GM12878 (cell line): ENCODE results near the gene DACH1. TPM values are rescaled to one million over a fixed set of nuclear protein-coding genes. Genes with fewer than 3 reads are reported as not detected.

Source experiments
- ATAC-seq: fragments of 200-7000 bp; cut with Tn5 transposase; 3 replicates; pipeline ENCODE4 v1.9.1; 2020; ENCODE audit warnings: mild to moderate bottlenecking, moderate library complexity
- BruUV-seq: library from RNA; stranded (reverse); fragments of 400-500 nt; replicated peaks from 2 replicates; lab custom pipeline; 2021; lab: Mats Ljungman, UMichigan
- CTCF ChIA-PET: fragments of 300-600 bp; sonication (Branson Sonifier 250); formaldehyde crosslinking; extraction: SDS; loops from one replicate; lab custom pipeline; 2021; ENCODE audit warnings: inconsistent platforms; lab: Yijun Ruan, JAX
- POLR2A ChIA-PET: fragments of 350-600 bp; formaldehyde crosslinking; extraction: SDS; loops from one replicate; lab custom pipeline; 2021; ENCODE audit warnings: inconsistent platforms; lab: Charles Lee
- RAD21 ChIA-PET: fragments of 300-600 bp; sonication (Branson Sonifier 250); formaldehyde crosslinking; loops from one replicate; lab custom pipeline; 2023; ENCODE audit warnings: antibody characterized with exemption; ENCODE audit not compliant: unreplicated experiment; lab: Charles Lee
- SMC1A ChIA-PET: fragments of 300-600 bp; sonication (Branson Sonifier 250); formaldehyde crosslinking; loops from one replicate; lab custom pipeline; 2023; ENCODE audit not compliant: unreplicated experiment, uncharacterized antibody; lab: Charles Lee
- DNase-seq: peaks from one replicate; pipeline ENCODE4 v3.0.0-alpha.2; 2011; ENCODE audit warnings: low read depth, low spot score
- FAIRE-seq: peaks from 3 replicates; lab custom pipeline; 2011; peaks lifted over from hg19 to GRCh38; lab: Jason Lieb, UNC
- H2AFZ ChIP-seq: 2 replicates; pipeline ENCODE4 v1.6.0; 2011; ENCODE audit warnings: low read depth, low read length, control low read depth; ENCODE audit not compliant: control insufficient read depth
- H3K27ac ChIP-seq: 2 replicates; pipeline ENCODE4 v1.5.1; 2011; ENCODE audit warnings: control low read depth; ENCODE audit not compliant: control insufficient read depth, insufficient read depth
- H3K27me3 ChIP-seq, 2 experiments: replicated peaks in 1 of 2; 2 replicates each; pipeline versions ENCODE4 v1.6.0 to v1.6.1; 2011; ENCODE audit warnings: low read length in 1 of 2; ENCODE audit not compliant: control insufficient read depth in 2 of 2, insufficient read depth in 2 of 2
- H3K36me3 ChIP-seq, 2 experiments: 2 replicates each; pipeline ENCODE4 v1.5.1; 2011; ENCODE audit warnings: low read length in 1 of 2; ENCODE audit not compliant: control insufficient read depth in 2 of 2, insufficient read depth in 2 of 2
- H3K4me1 ChIP-seq: 2 replicates; pipeline ENCODE4 v1.6.1; 2011; ENCODE audit warnings: mild to moderate bottlenecking, low read length, moderate library complexity, mixed read lengths; ENCODE audit not compliant: control insufficient read depth, insufficient read depth
- H3K4me2 ChIP-seq: 2 replicates; pipeline ENCODE4 v1.6.0; 2011; ENCODE audit warnings: control low read depth; ENCODE audit not compliant: control insufficient read depth, insufficient read depth
- H3K4me3 ChIP-seq: fragments of 200-600 bp; sonication (generic); 2 replicates; pipeline ENCODE4 v1.5.1; 2016
- H3K79me2 ChIP-seq: 2 replicates; pipeline ENCODE4 v1.6.0; 2011; ENCODE audit warnings: low read length; ENCODE audit not compliant: control insufficient read depth, insufficient read depth
- H3K9ac ChIP-seq: 2 replicates; pipeline ENCODE4 v1.8.0; 2011; ENCODE audit warnings: low read length, control low read depth, mixed read lengths; ENCODE audit not compliant: control insufficient read depth, insufficient read depth
- H3K9me3 ChIP-seq: replicated peaks from 3 replicates; pipeline ENCODE4 v1.5.1; 2011; ENCODE audit warnings: mild to moderate bottlenecking, low read length; ENCODE audit not compliant: control insufficient read depth, insufficient read depth
- H4K20me1 ChIP-seq: 2 replicates; pipeline ENCODE4 v1.6.0; 2011; ENCODE audit not compliant: control insufficient read depth, insufficient read depth
- BCL11A ChIP-seq: IDR thresholded peaks from 2 replicates; pipeline ENCODE4 v1.6.1; 2011; ENCODE audit warnings: low read depth, low read length
- CBX3 ChIP-seq: fragments of 200-600 bp; sonication (generic); IDR thresholded peaks from 2 replicates; pipeline ENCODE4 v1.6.1; 2016; ENCODE audit warnings: low read depth, borderline replicate concordance
- CHD1 ChIP-seq: IDR thresholded peaks from 2 replicates; pipeline ENCODE4 v1.6.1; 2012; ENCODE audit warnings: low read depth, low read length, improper control_type of control experiment
- DPF2 ChIP-seq: fragments of 450-650 bp; IDR thresholded peaks from 2 replicates; pipeline ENCODE4 v1.6.1; 2017; ENCODE audit warnings: mild to moderate bottlenecking
- EED ChIP-seq: sonication (generic); IDR thresholded peaks from 2 replicates; pipeline ENCODE4 v1.6.1; 2016; ENCODE audit warnings: antibody characterized with exemption, low read depth
- EGR1 ChIP-seq, 2 experiments: IDR thresholded peaks; 1 replicate in 1 of 2; 2 replicates in 1 of 2; pipeline ENCODE4 v1.6.1; 2011 to 2012; ENCODE audit warnings: low read depth in 2 of 2, low read length in 2 of 2, borderline replicate concordance in 1 of 2, mild to moderate bottlenecking in 1 of 2, moderate library complexity in 1 of 2
- GATAD2B ChIP-seq: fragments of 450-650 bp; conservative IDR thresholded peaks from 2 replicates; pipeline ENCODE4 v1.6.1; 2017; ENCODE audit warnings: low read depth, mild to moderate bottlenecking, moderate library complexity
- IKZF2 ChIP-seq, 2 experiments: fragments of 450-650 bp; IDR thresholded peaks; 2 replicates each; pipeline ENCODE4 v1.6.1; 2017; ENCODE audit warnings: mild to moderate bottlenecking in 2 of 2, moderate library complexity in 2 of 2
- MEF2A ChIP-seq: IDR thresholded peaks from 2 replicates; pipeline ENCODE4 v1.6.1; 2011; ENCODE audit warnings: low read depth, mild to moderate bottlenecking, low read length, moderate library complexity; ENCODE audit not compliant: insufficient read depth
- MEF2B ChIP-seq: fragments of 450-650 bp; IDR thresholded peaks from 2 replicates; pipeline ENCODE4 v1.6.1; 2018; ENCODE audit warnings: mild to moderate bottlenecking, moderate library complexity; ENCODE audit not compliant: partially characterized antibody, poor library complexity, severe bottlenecking
- NFXL1 ChIP-seq: fragments of 450-650 bp; IDR thresholded peaks from 2 replicates; pipeline ENCODE4 v1.6.1; 2017; ENCODE audit warnings: antibody characterized with exemption, mild to moderate bottlenecking, borderline replicate concordance
- POLR2A ChIP-seq: IDR thresholded peaks from 2 replicates; pipeline ENCODE4 v1.6.1; 2011; ENCODE audit warnings: low read depth, mild to moderate bottlenecking, low read length
- RAD21 ChIP-seq: IDR thresholded peaks from 2 replicates; pipeline ENCODE4 v1.6.1; 2011; ENCODE audit warnings: mild to moderate bottlenecking, low read depth, low read length, moderate library complexity; ENCODE audit not compliant: insufficient read depth
- RFX5 ChIP-seq: IDR thresholded peaks from 2 replicates; pipeline ENCODE4 v1.6.1; 2011; ENCODE audit warnings: low read depth, low read length, improper control_type of control experiment
- RUNX3 ChIP-seq: IDR thresholded peaks from 2 replicates; pipeline ENCODE4 v1.6.1; 2012; ENCODE audit warnings: low read length, inconsistent platforms
- SRF ChIP-seq, 2 experiments: IDR thresholded peaks; 2 replicates each; pipeline ENCODE4 v1.6.1; 2011; ENCODE audit warnings: low read depth in 2 of 2, low read length in 2 of 2, mild to moderate bottlenecking in 1 of 2, moderate library complexity in 1 of 2
- TARDBP ChIP-seq: IDR thresholded peaks from 2 replicates; pipeline ENCODE4 v1.6.1; 2016; ENCODE audit warnings: borderline replicate concordance
- ZSCAN29 ChIP-seq: fragments of 450-650 bp; IDR thresholded peaks from 2 replicates; pipeline ENCODE4 v1.6.1; 2017; ENCODE audit warnings: mild to moderate bottlenecking, moderate library complexity
- WGBS: methylation state at CpG from one replicate; pipeline ENCODE4 v1.1.6; 2016; ENCODE audit warnings: low lambda C conversion rate; ENCODE audit not compliant: insufficient replicate concordance, insufficient coverage; ENCODE audit errors: missing lambda C conversion rate; 5-methylcytosine and 5-hydroxymethylcytosine counted together
- in situ Hi-C: fragments of 300-500 bp; cut with MboI; formaldehyde crosslinking; loops from 9 replicates; pipeline ENCODE4 v1.14.3; 2018; ENCODE audit warnings: mixed read lengths
- intact Hi-C: fragments of 100-400 bp; cut with micrococcal nuclease; formaldehyde crosslinking; loops from one replicate; pipeline ENCODE4 v1.14.2; 2022; ENCODE audit not compliant: unreplicated experiment
- polyA plus RNA-seq, 11 experiments: library from polyadenylated mRNA; depleted of rRNA in 4 of 11; unstranded in 6 of 11; stranded (reverse) in 5 of 11; fragments of >200 nt; fragmentation: Nextera tagmentation in 4 of 11; fragmentation: Illumina TruSeq in 1 of 11; extraction: Ambion mirVana in 4 of 11; extraction: Trizol in 1 of 11; gene quantifications; 1 replicate in 1 of 11; 2 replicates in 10 of 11; pipeline versions ENCODE4 v1.2.1 to v1.2.3, GENCODE V29; 2011 to 2016; ENCODE audit warnings: inconsistent platforms in 2 of 11, missing spikeins in 2 of 11, low read depth in 1 of 11
- total RNA-seq, 4 experiments: library from RNA; depleted of rRNA in 3 of 4; stranded (reverse); fragments of >200 nt in 3 of 4; fragmentation: Illumina TruSeq in 1 of 4; extraction: Trizol in 1 of 4; gene quantifications; 2 replicates each; pipeline versions ENCODE4 v1.2.1 to v1.2.3, GENCODE V29; 2013 to 2021
- TF ChIP-seq, protein P1 (sequence below): fragments of 450-650 bp; IDR thresholded peaks from 2 replicates; pipeline ENCODE4 v1.6.1; 2017; ENCODE audit warnings: antibody characterized with exemption, mild to moderate bottlenecking, moderate library complexity

DACH1 gene
- total and polyA plus RNA-seq, 10 of the 15 experiments (the other 5 are each of a cell fraction or from before 2014, with no cell fraction given) = 0.05 TPM; not detected in 9

DNA sequence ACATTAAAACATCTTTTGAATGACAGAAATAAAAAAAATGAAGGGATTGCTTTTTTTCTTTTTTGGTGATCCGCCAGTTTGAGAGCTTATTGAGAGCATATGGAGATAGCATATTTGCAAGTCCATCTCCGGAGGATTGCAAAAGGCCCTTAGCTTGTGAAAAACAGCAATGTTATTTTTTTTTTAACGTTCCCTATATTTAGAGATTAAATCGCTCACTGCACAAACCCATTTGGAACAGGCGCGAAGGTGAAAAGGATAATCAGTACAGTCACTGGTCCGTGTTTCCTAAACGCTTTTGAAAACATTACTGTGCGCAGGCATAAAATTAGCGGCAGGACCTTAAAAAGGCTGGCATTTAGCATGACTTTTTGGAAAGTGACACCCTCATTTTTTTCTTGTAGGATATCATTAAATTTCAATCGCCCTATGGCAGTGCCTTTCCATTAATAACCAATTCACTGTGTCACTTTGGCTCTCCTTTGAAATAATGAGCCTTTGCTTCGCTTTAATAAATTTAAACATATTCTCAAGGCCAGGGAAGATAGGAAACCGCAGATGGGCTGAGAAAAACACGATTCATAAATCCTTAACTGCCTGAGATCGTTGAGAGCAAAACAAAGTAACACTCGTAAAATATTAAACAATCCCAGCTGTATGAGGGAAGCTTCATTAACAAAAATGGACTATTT lies 342.2 kb downstream of the DACH1 start:
- H2AFZ ChIP-seq = no peak overlapping the region
- H3K36me3 ChIP-seq = no peaks in the 10 kb centered on the region
- H3K4me2 ChIP-seq = no peak overlapping the region
- ChIA-PET RAD21 (no interaction called here), POLR2A (no interaction called here)
- no peaks in the 10 kb centered on the region for H3K79me2 ChIP-seq
- no peak for TF ChIP-seq TARDBP
- no peak for TF ChIP-seq BCL11A
- TF ChIP-seq MEF2A = no peak
- no peak for TF ChIP-seq RFX5
- no peak for TF ChIP-seq EGR1 (IDR thresholded peaks at IDR 0.05; ENCODE audit: borderline replicate concordance in 1 of 2, low read depth in 2 of 2, low read length in 2 of 2)
- TF ChIP-seq, protein P1, sequence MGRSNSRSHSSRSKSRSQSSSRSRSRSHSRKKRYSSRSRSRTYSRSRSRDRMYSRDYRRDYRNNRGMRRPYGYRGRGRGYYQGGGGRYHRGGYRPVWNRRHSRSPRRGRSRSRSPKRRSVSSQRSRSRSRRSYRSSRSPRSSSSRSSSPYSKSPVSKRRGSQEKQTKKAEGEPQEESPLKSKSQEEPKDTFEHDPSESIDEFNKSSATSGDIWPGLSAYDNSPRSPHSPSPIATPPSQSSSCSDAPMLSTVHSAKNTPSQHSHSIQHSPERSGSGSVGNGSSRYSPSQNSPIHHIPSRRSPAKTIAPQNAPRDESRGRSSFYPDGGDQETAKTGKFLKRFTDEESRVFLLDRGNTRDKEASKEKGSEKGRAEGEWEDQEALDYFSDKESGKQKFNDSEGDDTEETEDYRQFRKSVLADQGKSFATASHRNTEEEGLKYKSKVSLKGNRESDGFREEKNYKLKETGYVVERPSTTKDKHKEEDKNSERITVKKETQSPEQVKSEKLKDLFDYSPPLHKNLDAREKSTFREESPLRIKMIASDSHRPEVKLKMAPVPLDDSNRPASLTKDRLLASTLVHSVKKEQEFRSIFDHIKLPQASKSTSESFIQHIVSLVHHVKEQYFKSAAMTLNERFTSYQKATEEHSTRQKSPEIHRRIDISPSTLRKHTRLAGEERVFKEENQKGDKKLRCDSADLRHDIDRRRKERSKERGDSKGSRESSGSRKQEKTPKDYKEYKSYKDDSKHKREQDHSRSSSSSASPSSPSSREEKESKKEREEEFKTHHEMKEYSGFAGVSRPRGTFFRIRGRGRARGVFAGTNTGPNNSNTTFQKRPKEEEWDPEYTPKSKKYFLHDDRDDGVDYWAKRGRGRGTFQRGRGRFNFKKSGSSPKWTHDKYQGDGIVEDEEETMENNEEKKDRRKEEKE = no peak
- TF ChIP-seq CHD1 = no peak
- TF ChIP-seq EED = no peak
- no peak for TF ChIP-seq POLR2A
- no peak for TF ChIP-seq SRF (IDR thresholded peaks at IDR 0.05; ENCODE audit: low read depth in 2 of 2, low read length in 2 of 2)
- no peak for TF ChIP-seq CBX3
- TF ChIP-seq RAD21 = no peak
- TF ChIP-seq DPF2 = no peak
- no peak for TF ChIP-seq RUNX3
- no peak for TF ChIP-seq IKZF2 (IDR thresholded peaks at IDR 0.05)
- TF ChIP-seq GATAD2B = no peak
- no peak for TF ChIP-seq MEF2B
- TF ChIP-seq NFXL1 = no peak
- no peak for TF ChIP-seq ZSCAN29
- TF ChIP-seq, all 136 proteins: peak for 0
- no peaks in the 10 kb centered on the region for H3K9me3 ChIP-seq
- no TSS peak for BruUV-seq
- 46% methylated on average over 16 of the region's 16 CpGs for WGBS
- H3K27me3 ChIP-seq = no peaks in the 10 kb centered on the region
- H3K27ac ChIP-seq = no peak overlapping the region
- no peaks in the 10 kb centered on the region for H4K20me1 ChIP-seq
- in situ Hi-C loops = no loop called here
- H3K4me3 ChIP-seq = no peak overlapping the region
- DNase-seq (no peak), ATAC-seq (no peak), FAIRE-seq (no peak)
- no peak overlapping the region for H3K9ac ChIP-seq
- intact Hi-C loops = no loop called here
- ChIA-PET CTCF (interaction anchor here (0.7 kb wide), 1 partner anchor 11 kb away, joined by 3 read pairs; no protein-coding TSS in a partner anchor), SMC1A (interaction anchor here (0.7 kb wide), 1 partner anchor 10 kb away, joined by 3 read pairs; no protein-coding TSS in a partner anchor)
- no peaks in the 10 kb centered on the region for H3K4me1 ChIP-seq
